Transverse colon (tissue), 4 donors: ENCODE measurements around the gene DMXL2. TPM values are rescaled to one million over a fixed set of nuclear protein-coding genes. Genes with fewer than 3 reads are reported as not detected.

Experiments used
- DNase-seq: peaks from one replicate; pipeline ENCODE4 v3.0.0-alpha.2; 2019
- H3K27ac ChIP-seq, 4 donors: fragments of 200-600 bp; sonication (generic); 2 replicates each; pipeline ENCODE4 v1.5.1; 2016 to 2018; ENCODE audit warnings: inconsistent platforms in 4 of 4
- H3K27me3 ChIP-seq: fragments of 200-600 bp; sonication (generic); 2 replicates; pipeline ENCODE4 v1.5.1; 2017; ENCODE audit warnings: inconsistent platforms
- H3K36me3 ChIP-seq, 4 donors: fragments of 200-600 bp; sonication (generic); 2 replicates each; pipeline ENCODE4 v1.5.1; 2017 to 2019; ENCODE audit warnings: inconsistent platforms in 4 of 4
- H3K4me1 ChIP-seq, 4 donors: fragments of 200-600 bp; sonication (generic); 2 replicates each; pipeline ENCODE4 v1.5.1; 2017 to 2020; ENCODE audit warnings: inconsistent platforms in 4 of 4
- H3K4me3 ChIP-seq, 4 donors: fragments of 200-600 bp; sonication (generic); 1 replicate in 1 of 4; 2 replicates in 3 of 4; pipeline versions ENCODE4 v1.5.1 to v1.6.1; 2017 to 2019; ENCODE audit warnings: inconsistent platforms in 4 of 4
- H3K9me3 ChIP-seq, 2 donors: fragments of 200-600 bp; sonication (generic); 2 replicates each; pipeline ENCODE4 v1.5.1; 2017 to 2019; ENCODE audit warnings: inconsistent platforms in 2 of 2
- EP300 ChIP-seq: sonication (generic); formaldehyde crosslinking; IDR thresholded peaks from one replicate; pipeline ENCODE4 v1.6.1; 2017; ENCODE audit warnings: antibody characterized with exemption, low read depth
- POLR2A ChIP-seq: fragments of 450-650 bp; IDR thresholded peaks from one replicate; pipeline ENCODE4 v1.6.1; 2016; ENCODE audit warnings: antibody characterized with exemption, mild to moderate bottlenecking, moderate library complexity
- POLR2AphosphoS5 ChIP-seq, 3 donors: sonication (generic); formaldehyde crosslinking; IDR thresholded peaks; one replicate each; pipeline ENCODE4 v1.6.1; 2016; ENCODE audit warnings: antibody characterized with exemption in 3 of 3
- WGBS, 2 donors: methylation state at CpG; one replicate each; pipeline ENCODE4 v1.1.5; 2018; ENCODE audit warnings: low coverage in 1 of 2; 5-methylcytosine and 5-hydroxymethylcytosine counted together
- in situ Hi-C, 4 donors: fragments of 200-750 bp; cut with MboI; loops; one replicate each; pipeline versions ENCODE4 v1.15.0 to v1.15.1; 2017; ENCODE audit warnings: low sequenced_read_pairs in 3 of 4, low pct_ligation_motif_present in 1 of 4, low pct_unique_long_range_greater_than_20kb in 1 of 4
- intact Hi-C: fragments of 100-400 bp; cut with DNase I; formaldehyde crosslinking; loops from one replicate; pipeline ENCODE4 v1.15.1; 2023; ENCODE audit warnings: low total_unique reads
- total RNA-seq, 4 donors: library from RNA; depleted of rRNA; stranded (reverse); fragments of >200 nt; gene quantifications; one replicate each; pipeline ENCODE4 v1.1.0, GENCODE V29; 2016
- TF ChIP-seq, protein P1 (sequence below), 5 experiments: fragments of 200-600 bp in 3 of 5; fragments of 450-650 bp in 2 of 5; sonication (generic) in 3 of 5; IDR thresholded peaks; 1 replicate in 2 of 5; 2 replicates in 3 of 5; pipeline ENCODE4 v1.5.1; 2016 to 2017; ENCODE audit warnings: antibody characterized with exemption in 5 of 5, inconsistent platforms in 3 of 5, mild to moderate bottlenecking in 2 of 5, moderate library complexity in 1 of 5

DMXL2 gene
- total RNA-seq, 4 donors from 2014 or later = 35.8 to 75.9 (median 56.0) TPM

DNA sequence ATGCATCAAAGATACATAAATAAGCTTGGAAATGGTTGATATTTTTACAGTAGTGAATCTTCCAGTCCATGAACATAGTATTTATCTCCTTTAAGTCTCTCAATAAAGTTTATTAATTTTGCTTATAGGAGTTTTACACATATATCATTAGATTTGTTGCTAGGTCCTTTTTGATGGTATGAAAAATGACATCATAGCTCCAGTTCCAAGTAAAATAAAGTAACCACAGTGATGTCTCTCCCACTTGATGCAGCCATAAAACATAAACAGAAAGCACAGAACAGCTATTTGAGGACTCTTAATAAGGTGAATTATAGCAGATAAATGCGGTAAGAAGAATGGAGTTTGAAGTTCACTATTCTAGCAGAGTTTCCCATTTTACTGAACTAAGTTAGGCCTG lies 20.8 kb downstream of the DMXL2 start:
- Histone ChIP-seq H3K4me3 (no peak overlapping the region), H3K27ac (no peak overlapping the region), H3K27me3 (no peaks in the 10 kb centered on the region), H3K4me1 (peaks cover 0 to 3% (median 0%) of the 10 kb centered on the region in 4 donors), H3K36me3 (no peaks in the 10 kb centered on the region), H3K9me3 (no peaks in the 10 kb centered on the region)
- in situ Hi-C loops (no loop called here), intact Hi-C loops (no loop called here)
- 80 to 86% methylated on average over 1 of the region's 1 CpG for WGBS, 2 donors
- DNase-seq = no peak
- TF ChIP-seq, protein P1, sequence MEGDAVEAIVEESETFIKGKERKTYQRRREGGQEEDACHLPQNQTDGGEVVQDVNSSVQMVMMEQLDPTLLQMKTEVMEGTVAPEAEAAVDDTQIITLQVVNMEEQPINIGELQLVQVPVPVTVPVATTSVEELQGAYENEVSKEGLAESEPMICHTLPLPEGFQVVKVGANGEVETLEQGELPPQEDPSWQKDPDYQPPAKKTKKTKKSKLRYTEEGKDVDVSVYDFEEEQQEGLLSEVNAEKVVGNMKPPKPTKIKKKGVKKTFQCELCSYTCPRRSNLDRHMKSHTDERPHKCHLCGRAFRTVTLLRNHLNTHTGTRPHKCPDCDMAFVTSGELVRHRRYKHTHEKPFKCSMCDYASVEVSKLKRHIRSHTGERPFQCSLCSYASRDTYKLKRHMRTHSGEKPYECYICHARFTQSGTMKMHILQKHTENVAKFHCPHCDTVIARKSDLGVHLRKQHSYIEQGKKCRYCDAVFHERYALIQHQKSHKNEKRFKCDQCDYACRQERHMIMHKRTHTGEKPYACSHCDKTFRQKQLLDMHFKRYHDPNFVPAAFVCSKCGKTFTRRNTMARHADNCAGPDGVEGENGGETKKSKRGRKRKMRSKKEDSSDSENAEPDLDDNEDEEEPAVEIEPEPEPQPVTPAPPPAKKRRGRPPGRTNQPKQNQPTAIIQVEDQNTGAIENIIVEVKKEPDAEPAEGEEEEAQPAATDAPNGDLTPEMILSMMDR (IDR thresholded peaks at IDR 0.05) = no peak
- no peak for TF ChIP-seq POLR2A
- no peak for TF ChIP-seq EP300

- Histone ChIP-seq H3K9me3 (no peaks in the 10 kb centered on the region), H3K27me3 (no peaks in the 10 kb centered on the region), H3K27ac (no peak overlapping the region), H3K4me3 (no peak overlapping the region), H3K36me3 (no peaks in the 10 kb centered on the region), H3K4me1 (peaks cover 0 to 3% (median 0%) of the 10 kb centered on the region in 4 donors)
- no peak for TF ChIP-seq POLR2A
- TF ChIP-seq EP300 = no peak
- TF ChIP-seq, protein P1 (IDR thresholded peaks at IDR 0.05) = no peak
- TF ChIP-seq POLR2AphosphoS5 (IDR thresholded peaks at IDR 0.05) = no peak
- in situ Hi-C loops (no loop called here), intact Hi-C loops (no loop called here)
- WGBS, 2 donors = 80 to 91% methylated on average over 1 of the region's 1 CpG
- DNase-seq = no peak
Observed at GRCh38 chr15:51600114-51600513, 22.5 kb downstream of the DMXL2 start.

DNA sequence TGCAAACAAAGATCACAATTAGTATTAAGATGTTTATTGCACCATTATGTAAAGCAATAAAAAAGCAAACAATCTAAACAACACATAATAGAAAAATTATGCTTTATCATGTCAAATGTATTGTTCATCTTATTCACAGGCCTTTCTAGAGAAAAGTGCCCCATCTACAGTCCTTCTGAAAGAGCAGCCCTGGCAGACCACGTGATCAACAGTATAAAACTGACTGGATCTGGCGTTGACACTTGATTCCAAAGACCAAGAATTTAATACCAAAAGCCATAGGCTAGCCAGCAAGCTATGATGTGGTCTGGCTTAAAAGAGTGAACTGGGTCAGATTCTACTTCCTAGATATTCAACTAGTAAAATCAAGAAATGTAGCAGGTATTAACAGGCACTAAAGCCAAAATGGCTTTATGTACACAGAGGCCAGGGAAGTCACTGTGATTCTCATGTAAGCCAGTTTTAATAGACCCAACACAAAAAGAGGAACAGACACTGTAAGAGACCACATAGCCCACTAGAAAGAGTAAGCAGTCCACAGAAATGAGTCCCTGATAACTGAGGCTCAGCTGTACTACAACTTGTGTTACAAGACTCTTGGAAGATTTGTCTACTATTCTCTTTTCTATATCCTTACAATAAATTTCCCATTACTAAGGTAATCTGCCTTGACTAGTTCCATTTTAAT lies 32.5 kb downstream of the DMXL2 start:
- H3K36me3 ChIP-seq = no peaks in the 10 kb centered on the region
- no peak overlapping the region for H3K27ac ChIP-seq
- no peak for DNase-seq
- no peaks in the 10 kb centered on the region for H3K27me3 ChIP-seq
- no peak overlapping the region for H3K4me3 ChIP-seq
- in situ Hi-C loops (no loop called here), intact Hi-C loops (no loop called here)
- no peaks in the 10 kb centered on the region for H3K4me1 ChIP-seq
- no peaks in the 10 kb centered on the region for H3K9me3 ChIP-seq
- TF ChIP-seq POLR2AphosphoS5 (IDR thresholded peaks at IDR 0.05) (no peak), EP300 (no peak), POLR2A (no peak)
- TF ChIP-seq, protein P1 (IDR thresholded peaks at IDR 0.05) = no peak
- 50 to 78% methylated on average over 1 to 2 of the region's 2 CpGs for WGBS, 2 donors

GRCh38 chr15:51588966-51589365 lies 33.6 kb downstream of the DMXL2 start:
- no peak overlapping the region for H3K27ac ChIP-seq
- WGBS, 2 donors = 71 to 93% methylated on average over 1 to 3 of the region's 3 CpGs
- TF ChIP-seq POLR2A (no peak), EP300 (no peak), POLR2AphosphoS5 (IDR thresholded peaks at IDR 0.05) (no peak)
- TF ChIP-seq, protein P1 (IDR thresholded peaks at IDR 0.05) = no peak
- H3K27me3 ChIP-seq = no peaks in the 10 kb centered on the region
- intact Hi-C loops (no loop called here), in situ Hi-C loops (no loop called here)
- H3K36me3 ChIP-seq = no peaks in the 10 kb centered on the region
- H3K9me3 ChIP-seq = no peaks in the 10 kb centered on the region
- no peak for DNase-seq
- no peak overlapping the region for H3K4me3 ChIP-seq
- no peaks in the 10 kb centered on the region for H3K4me1 ChIP-seq
